Sigmoid colon (tissue), 4 donors: ENCODE results near the gene ATXN10.

ENCODE experiments used
- CTCF ChIP-seq, 4 experiments: fragments of 450-650 bp in 3 of 4; fragments of 200-600 bp in 1 of 4; IDR thresholded peaks; one replicate each; pipeline ENCODE4 v1.5.1; 2016 to 2019; ENCODE audit warnings: antibody characterized with exemption in 4 of 4, mild to moderate bottlenecking in 3 of 4, moderate library complexity in 2 of 4
- POLR2A ChIP-seq, 2 donors: fragments of 450-650 bp; IDR thresholded peaks; one replicate each; pipeline ENCODE4 v1.6.1; 2016; ENCODE audit warnings: antibody characterized with exemption in 2 of 2, mild to moderate bottlenecking in 2 of 2, moderate library complexity in 2 of 2
- POLR2AphosphoS5 ChIP-seq, 4 donors: sonication (generic); formaldehyde crosslinking; IDR thresholded peaks; one replicate each; pipeline ENCODE4 v1.6.1; 2017; ENCODE audit warnings: antibody characterized with exemption in 4 of 4

DNA sequence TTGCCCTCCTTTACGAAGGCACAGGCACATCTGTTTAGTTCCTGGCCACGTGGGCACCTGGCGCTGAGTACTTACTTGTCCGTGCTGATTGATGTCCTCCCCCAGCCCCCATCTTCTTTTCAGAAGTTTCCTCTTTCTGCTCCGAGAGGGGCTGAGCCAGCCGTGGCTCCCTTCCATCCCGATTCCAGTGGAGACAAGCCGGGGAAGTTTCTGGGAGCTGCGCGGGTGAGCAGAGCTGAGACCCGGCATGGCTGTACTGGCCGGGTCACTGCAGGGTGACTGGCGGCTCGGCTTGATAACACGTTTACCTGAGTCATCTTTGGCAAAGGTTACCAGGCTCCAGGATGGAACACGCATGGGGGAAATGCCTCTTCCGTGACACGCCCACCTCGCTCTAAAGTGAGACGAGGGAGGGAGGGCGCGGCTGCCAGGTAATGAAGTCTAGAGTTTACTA, 45.4 kb upstream of the ATXN10 start:
- TF ChIP-seq CTCF (IDR thresholded peaks at IDR 0.05) (no peak), POLR2A (IDR thresholded peaks at IDR 0.05) (no peak), POLR2AphosphoS5 (IDR thresholded peaks at IDR 0.05) (no peak)
